Testis (tissue), 3 donors: ENCODE data around the gene LPP. TPM values are rescaled to one million over a fixed set of nuclear protein-coding genes. Genes with fewer than 3 reads are reported as not detected.

Source experiments
- DNase-seq: peaks from one replicate; pipeline ENCODE4 v3.0.0-alpha.2; 2019
- H3K27ac ChIP-seq, 2 donors: fragments of 200-600 bp; sonication (generic); one replicate each; pipeline ENCODE4 v1.5.1; 2019
- H3K27me3 ChIP-seq: fragments of 200-600 bp; sonication (generic); one replicate; pipeline ENCODE4 v1.5.1; 2019
- H3K36me3 ChIP-seq: fragments of 200-600 bp; sonication (generic); one replicate; pipeline ENCODE4 v1.5.1; 2017; ENCODE audit warnings: low read depth; ENCODE audit errors: missing control alignments
- H3K4me1 ChIP-seq: fragments of 200-600 bp; sonication (generic); one replicate; pipeline ENCODE4 v1.5.1; 2019
- H3K4me3 ChIP-seq, 2 donors: fragments of 200-600 bp; sonication (generic); one replicate each; pipeline ENCODE4 v1.5.1; 2017 to 2019
- H3K9me3 ChIP-seq: fragments of 200-600 bp; sonication (generic); one replicate; pipeline ENCODE4 v1.5.1; 2017
- POLR2A ChIP-seq: fragments of 450-650 bp; IDR thresholded peaks from one replicate; pipeline ENCODE4 v1.6.1; 2017; ENCODE audit warnings: antibody characterized with exemption, mild to moderate bottlenecking, moderate library complexity
- WGBS, 2 donors: methylation state at CpG; one replicate each; pipeline ENCODE4 v1.1.5; 2018; 5-methylcytosine and 5-hydroxymethylcytosine counted together
- intact Hi-C: fragments of 100-400 bp; cut with DNase I; formaldehyde crosslinking; loops from one replicate; pipeline ENCODE4 v1.15.1; 2023; ENCODE audit warnings: low total_unique reads
- polyA plus RNA-seq: library from polyadenylated mRNA; stranded (reverse); fragments of 350-450 nt; fragmentation: Illumina TruSeq; extraction: RNeasy Lipid Tissue Mini Kit (QIAGEN cat#74804); gene quantifications from one replicate; pipeline ENCODE4 v1.2.3, GENCODE V29; 2014; ENCODE audit warnings: low read depth, low replicate concordance; ENCODE audit not compliant: insufficient read depth
- total RNA-seq, 2 donors: library from RNA; depleted of rRNA; stranded (reverse); fragments of >200 nt; gene quantifications; one replicate each; pipeline ENCODE4 v1.2.3, GENCODE V29; 2016
- TF ChIP-seq, protein P1 (sequence below), 3 experiments: fragments of 450-650 bp in 2 of 3; fragments of 200-600 bp in 1 of 3; sonication (generic) in 1 of 3; IDR thresholded peaks; one replicate each; pipeline ENCODE4 v1.5.1; 2016 to 2019; ENCODE audit warnings: antibody characterized with exemption in 3 of 3, mild to moderate bottlenecking in 2 of 3, moderate library complexity in 1 of 3

LPP gene
- total and polyA plus RNA-seq, 3 donors from 2014 or later: 89.9 to 135 (median 132) TPM

GRCh38 chr3:188573956-188574355 lies 420.0 kb downstream of the LPP start:
- Histone ChIP-seq H3K4me1 (peaks cover 7% of the 10 kb centered on the region), H3K9me3 (no peaks in the 10 kb centered on the region), H3K4me3 (no peak overlapping the region), H3K27me3 (no peaks in the 10 kb centered on the region), H3K27ac (no peak overlapping the region), H3K36me3 (no peaks in the 10 kb centered on the region)
- no peak for DNase-seq
- 78 to 81% methylated on average over 3 of the region's 3 CpGs for WGBS, 2 donors
- TF ChIP-seq POLR2A: no peak
- TF ChIP-seq, protein P1, sequence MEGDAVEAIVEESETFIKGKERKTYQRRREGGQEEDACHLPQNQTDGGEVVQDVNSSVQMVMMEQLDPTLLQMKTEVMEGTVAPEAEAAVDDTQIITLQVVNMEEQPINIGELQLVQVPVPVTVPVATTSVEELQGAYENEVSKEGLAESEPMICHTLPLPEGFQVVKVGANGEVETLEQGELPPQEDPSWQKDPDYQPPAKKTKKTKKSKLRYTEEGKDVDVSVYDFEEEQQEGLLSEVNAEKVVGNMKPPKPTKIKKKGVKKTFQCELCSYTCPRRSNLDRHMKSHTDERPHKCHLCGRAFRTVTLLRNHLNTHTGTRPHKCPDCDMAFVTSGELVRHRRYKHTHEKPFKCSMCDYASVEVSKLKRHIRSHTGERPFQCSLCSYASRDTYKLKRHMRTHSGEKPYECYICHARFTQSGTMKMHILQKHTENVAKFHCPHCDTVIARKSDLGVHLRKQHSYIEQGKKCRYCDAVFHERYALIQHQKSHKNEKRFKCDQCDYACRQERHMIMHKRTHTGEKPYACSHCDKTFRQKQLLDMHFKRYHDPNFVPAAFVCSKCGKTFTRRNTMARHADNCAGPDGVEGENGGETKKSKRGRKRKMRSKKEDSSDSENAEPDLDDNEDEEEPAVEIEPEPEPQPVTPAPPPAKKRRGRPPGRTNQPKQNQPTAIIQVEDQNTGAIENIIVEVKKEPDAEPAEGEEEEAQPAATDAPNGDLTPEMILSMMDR (IDR thresholded peaks at IDR 0.05): no peak
- intact Hi-C loops: no loop called here

DNA sequence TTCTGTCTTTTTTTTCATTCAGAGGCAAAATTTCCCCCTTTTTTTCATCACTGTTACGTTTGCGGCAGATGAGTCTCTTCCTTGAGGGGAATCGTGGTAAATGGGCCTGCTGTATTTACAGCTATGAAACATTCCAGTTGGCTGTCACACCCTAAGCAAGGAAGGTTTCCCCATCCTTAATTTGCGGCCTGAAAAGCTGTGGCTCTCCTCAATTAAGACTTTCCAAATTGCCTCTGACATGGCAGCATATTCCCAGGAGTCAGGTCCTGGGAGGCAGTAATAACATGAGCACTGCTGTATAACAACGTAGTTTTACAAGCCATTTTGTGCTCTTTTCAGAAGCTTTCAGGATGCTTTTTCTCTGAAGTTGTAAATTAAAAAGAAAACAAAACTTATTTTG lies 420.9 kb downstream of the LPP start:
- no peak overlapping the region for H3K4me3 ChIP-seq
- TF ChIP-seq, protein P1 (IDR thresholded peaks at IDR 0.05): no peak
- TF ChIP-seq POLR2A: no peak
- no peak for DNase-seq
- no peaks in the 10 kb centered on the region for H3K27me3 ChIP-seq
- WGBS, 2 donors: 84 to 89% methylated on average over 5 of the region's 5 CpGs
- intact Hi-C loops: no loop called here
- peaks cover 7% of the 10 kb centered on the region for H3K4me1 ChIP-seq
- no peak overlapping the region for H3K27ac ChIP-seq
- no peaks in the 10 kb centered on the region for H3K36me3 ChIP-seq
- H3K9me3 ChIP-seq: no peaks in the 10 kb centered on the region

DNA sequence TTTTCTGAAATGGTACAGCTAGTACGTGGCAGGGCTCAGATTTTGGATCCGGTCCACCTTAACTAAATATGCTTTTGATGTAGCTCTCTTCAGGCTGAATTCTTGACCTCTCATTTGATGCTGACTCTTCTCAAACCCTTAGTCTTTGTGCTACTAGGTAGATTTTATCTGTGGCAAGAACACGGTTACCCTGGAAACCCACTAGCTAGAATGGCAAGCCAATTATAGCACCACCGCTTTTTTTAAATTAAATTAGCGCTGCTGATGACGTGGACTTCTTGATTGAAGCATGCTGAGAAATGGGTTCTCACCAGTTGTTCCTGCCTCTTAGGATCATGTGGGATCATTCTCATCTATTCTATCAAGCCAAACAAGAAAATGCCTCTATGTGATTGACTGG lies 421.5 kb downstream of the LPP start:
- no peak overlapping the region for H3K4me3 ChIP-seq
- intact Hi-C loops: no loop called here
- TF ChIP-seq, protein P1 (IDR thresholded peaks at IDR 0.05): no peak
- no peak for TF ChIP-seq POLR2A
- WGBS, 2 donors: 84 to 91% methylated on average over 6 of the region's 6 CpGs
- H3K36me3 ChIP-seq: no peaks in the 10 kb centered on the region
- peaks cover 7% of the 10 kb centered on the region for H3K4me1 ChIP-seq
- DNase-seq: no peak
- H3K27ac ChIP-seq: no peak overlapping the region
- H3K27me3 ChIP-seq: no peaks in the 10 kb centered on the region
- H3K9me3 ChIP-seq: no peaks in the 10 kb centered on the region

DNA sequence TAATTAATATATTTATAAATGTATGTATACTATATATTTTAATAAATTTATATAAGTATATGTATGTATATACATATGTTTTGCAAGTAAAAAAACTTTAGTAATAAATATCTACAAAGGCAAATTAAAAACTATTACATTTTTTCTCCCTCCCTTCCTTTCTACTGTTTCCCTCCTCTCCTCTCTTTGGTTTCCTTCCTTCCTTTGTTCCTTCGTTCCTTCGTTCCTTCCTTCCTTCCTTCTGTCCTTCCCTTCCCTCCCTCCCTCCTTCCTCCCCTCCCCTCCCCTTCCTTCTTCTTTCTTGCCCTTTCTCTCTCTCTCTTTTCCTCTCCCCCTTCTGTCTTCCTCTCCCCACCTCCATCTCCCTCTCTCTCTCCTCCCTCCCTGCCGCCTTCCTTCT lies 423.6 kb downstream of the LPP start:
- intact Hi-C loops: no loop called here
- Histone ChIP-seq H3K9me3 (no peaks in the 10 kb centered on the region), H3K4me1 (peaks cover 7% of the 10 kb centered on the region), H3K27ac (peak overlapping the region in 1 of 2 donors; percentile 75), H3K4me3 (no peak overlapping the region), H3K27me3 (no peaks in the 10 kb centered on the region), H3K36me3 (no peaks in the 10 kb centered on the region)
- WGBS, 2 donors: 94 to 97% methylated on average over 1 of the region's 3 CpGs
- DNase-seq: no peak
- TF ChIP-seq POLR2A: no peak

GRCh38 chr3:188578576-188579363 lies 424.8 kb downstream of the LPP start:
- peak; percentile 67 for DNase-seq
- intact Hi-C loops: no loop called here
- H3K4me1 ChIP-seq: peaks cover 7% of the 10 kb centered on the region

More at GRCh38 chr3:188578576-188579363, 424.8 kb downstream of the LPP start:
- Histone ChIP-seq H3K27ac (peak overlapping the region; percentile 53 to 75), H3K9me3 (no peaks in the 10 kb centered on the region), H3K27me3 (no peaks in the 10 kb centered on the region), H3K36me3 (no peaks in the 10 kb centered on the region), H3K4me3 (no peak overlapping the region)
- TF ChIP-seq POLR2A: no peak
- TF ChIP-seq, protein P1 (IDR thresholded peaks at IDR 0.05): no peak
- 54 to 55% methylated on average over 6 of the region's 6 CpGs for whole genome bisulfite sequencing, 2 donors
